Natural killer cell (primary cell): ENCODE results near the gene NOSIP. TPM values are rescaled to one million over a fixed set of nuclear protein-coding genes. Genes with fewer than 3 reads are reported as not detected.

ENCODE experiments used
- ATAC-seq, 3 donors: fragments of 150-1000 bp in 2 of 3; fragments of 200-7000 bp in 1 of 3; cut with Tn5 transposase; 1 replicate in 1 of 3; 2 replicates in 2 of 3; pipeline ENCODE4 v1.10.0; 2021; ENCODE audit warnings: mild to moderate bottlenecking in 2 of 3, moderate library complexity in 2 of 3
- DNase-seq, 2 donors: peaks; one replicate each; pipeline versions ENCODE4 v3.0.0 to v3.0.0-alpha.2; 2013 to 2021; ENCODE audit warnings: mixed read lengths in 1 of 2
- H3K27ac ChIP-seq: one replicate; pipeline ENCODE4 v1.5.1; 2013; ENCODE audit warnings: mild to moderate bottlenecking, low read length
- H3K27me3 ChIP-seq: one replicate; pipeline ENCODE4 v1.6.1; 2013; ENCODE audit warnings: low read length; ENCODE audit not compliant: control insufficient read depth, insufficient read depth
- H3K36me3 ChIP-seq: one replicate; pipeline ENCODE4 v1.6.1; 2013; ENCODE audit warnings: low read length; ENCODE audit not compliant: control insufficient read depth, insufficient read depth
- H3K4me1 ChIP-seq: one replicate; pipeline ENCODE4 v1.6.1; 2013; ENCODE audit warnings: low read length; ENCODE audit not compliant: control insufficient read depth, insufficient read depth
- H3K4me3 ChIP-seq: one replicate; pipeline ENCODE4 v1.5.1; 2013; ENCODE audit warnings: low read length
- H3K9me3 ChIP-seq: one replicate; pipeline ENCODE4 v1.6.1; 2013; ENCODE audit warnings: low read length; ENCODE audit not compliant: control insufficient read depth, insufficient read depth
- H3K27ac Mint-ChIP-seq, 2 donors: one replicate each; pipeline ENCODE4 v1.8.0; 2022; ENCODE audit warnings: mild to moderate bottlenecking in 2 of 2, mixed read lengths in 2 of 2, moderate library complexity in 1 of 2
- H3K27me3 Mint-ChIP-seq, 2 donors: one replicate each; pipeline ENCODE4 v1.8.0; 2022; ENCODE audit warnings: low read depth in 2 of 2, mixed read lengths in 2 of 2
- H3K36me3 Mint-ChIP-seq: one replicate; pipeline ENCODE4 v1.8.0; 2022; ENCODE audit warnings: mixed read lengths
- H3K4me1 Mint-ChIP-seq, 2 donors: one replicate each; pipeline ENCODE4 v1.8.0; 2022; ENCODE audit warnings: mixed read lengths in 2 of 2
- H3K4me3 Mint-ChIP-seq: one replicate; pipeline ENCODE4 v1.8.0; 2022; ENCODE audit warnings: mild to moderate bottlenecking, moderate library complexity, mixed read lengths
- H3K9me3 Mint-ChIP-seq, 2 donors: one replicate each; pipeline ENCODE4 v1.8.0; 2022; ENCODE audit warnings: mixed read lengths in 2 of 2
- CTCF ChIP-seq: fragments of 200-600 bp; IDR thresholded peaks from one replicate; pipeline ENCODE4 v1.8.0; 2022; ENCODE audit warnings: antibody characterized with exemption
- WGBS: methylation state at CpG from one replicate; pipeline ENCODE4 v1.1.7; 2013; ENCODE audit warnings: missing lambda C conversion rate; ENCODE audit not compliant: insufficient coverage; 5-methylcytosine and 5-hydroxymethylcytosine counted together
- intact Hi-C: fragments of 100-400 bp; cut with micrococcal nuclease; formaldehyde crosslinking; loops from one replicate; pipeline ENCODE4 v1.14.2; 2022
- total RNA-seq, 4 donors: library from RNA; stranded (reverse); fragments of 120-200 nt in 1 of 4; gene quantifications; one replicate each; pipeline versions ENCODE4 v1.2.3 to v1.2.4, GENCODE V29; 2013 to 2022

The NOSIP gene
- total RNA-seq, 3 donors from 2014 or later (not counting 1 experiment from before 2014, with no cell fraction given) = 46.7 to 63.6 (median 59.8) TPM

- DNase-seq = peak in 1 of 2 donors; percentile 92
- Histone ChIP-seq H3K36me3 (peaks cover 38% of the 10 kb centered on the region), H3K27me3 (no peaks in the 10 kb centered on the region), H3K27ac (peak overlapping the region; percentile 29), H3K4me3 (no peak overlapping the region), H3K4me1 (peaks cover 73% of the 10 kb centered on the region), H3K9me3 (no peaks in the 10 kb centered on the region)
- peaks cover 24 to 38% of the 10 kb centered on the region in 2 donors for H3K4me1 Mint-ChIP-seq
- no peaks in the 10 kb centered on the region for H3K9me3 Mint-ChIP-seq
- peak overlapping the region; percentile 58 to 89 for H3K27ac Mint-ChIP-seq
- intact Hi-C loops = loop anchor here (2.0 kb wide), 1 partner anchor 13 kb away; no protein-coding TSS in a partner anchor
- ATAC-seq = peak in 2 of 3 donors; percentile 38 to 60
- WGBS = 92% methylated on average over 45 of the region's 53 CpGs
- H3K36me3 Mint-ChIP-seq = no peaks in the 10 kb centered on the region
- no peak overlapping the region for H3K4me3 Mint-ChIP-seq
- H3K27me3 Mint-ChIP-seq = no peaks in the 10 kb centered on the region
- no peak for TF ChIP-seq CTCF
Observed at GRCh38 chr19:49555600-49556411, 24.6 kb downstream of the NOSIP start.

- H3K9me3 ChIP-seq = no peaks in the 10 kb centered on the region
- Mint-ChIP-seq H3K27me3 (no peaks in the 10 kb centered on the region), H3K9me3 (no peaks in the 10 kb centered on the region), H3K27ac (peak overlapping the region; percentile 86 to 89), H3K36me3 (no peaks in the 10 kb centered on the region), H3K4me1 (peaks cover 16 to 28% of the 10 kb centered on the region in 2 donors), H3K4me3 (peak overlapping the region; percentile 47)
- peaks cover 63% of the 10 kb centered on the region for H3K4me1 ChIP-seq
- H3K4me3 ChIP-seq = no peak overlapping the region
- H3K27me3 ChIP-seq = no peaks in the 10 kb centered on the region
- peak in 1 of 2 donors; percentile 73 for DNase-seq
- ATAC-seq = peak in 2 of 3 donors; percentile 11 to 26
- TF ChIP-seq CTCF = no peak
- intact Hi-C loops = loop anchor here (2.0 kb wide), 1 partner anchor 14 kb away; no protein-coding TSS in a partner anchor
- WGBS = 29% methylated on average over 17 of the region's 17 CpGs
- H3K27ac ChIP-seq = peak overlapping the region; percentile 70
- H3K36me3 ChIP-seq = peaks cover 38% of the 10 kb centered on the region
Observed at GRCh38 chr19:49554701-49555181, 25.6 kb downstream of the NOSIP start.

- no peaks in the 10 kb centered on the region for H3K27me3 Mint-ChIP-seq
- no peaks in the 10 kb centered on the region for H3K9me3 ChIP-seq
- H3K27ac ChIP-seq = peak overlapping the region; percentile 14
- no peak overlapping the region for H3K4me3 ChIP-seq
- H3K36me3 ChIP-seq = peaks cover 27% of the 10 kb centered on the region
- DNase-seq (peak in 1 of 2 donors; percentile 68), ATAC-seq (peak in 2 of 3 donors; percentile 37 to 74)
- intact Hi-C loops = loop anchor here (2.0 kb wide), 1 partner anchor 15 kb away; no protein-coding TSS in a partner anchor
- no peaks in the 10 kb centered on the region for H3K36me3 Mint-ChIP-seq
- H3K4me3 Mint-ChIP-seq = no peak overlapping the region
- TF ChIP-seq CTCF = no peak
- WGBS = 70% methylated on average over 10 of the region's 10 CpGs
- peaks cover 16 to 28% of the 10 kb centered on the region in 2 donors for H3K4me1 Mint-ChIP-seq
- H3K27ac Mint-ChIP-seq = peak overlapping the region; percentile 86 to 89
- H3K4me1 ChIP-seq = peaks cover 52% of the 10 kb centered on the region
- no peaks in the 10 kb centered on the region for H3K27me3 ChIP-seq
- no peaks in the 10 kb centered on the region for H3K9me3 Mint-ChIP-seq
Observed at GRCh38 chr19:49553451-49554271, 26.7 kb downstream of the NOSIP start.
